ENCODE measurements around the gene E2F3. TPM values are rescaled to one million over a fixed set of nuclear protein-coding genes. Genes with fewer than 3 reads are reported as not detected.

The E2F3 gene
- total RNA-seq, 1 experiment from 2014 or later: 30.2 TPM

GRCh38 chr6:20468209-20468608, 66.5 kb downstream of the E2F3 start (continued):
- TF ChIP-seq PRDM15 (CRISPR knock-in tag; IDR thresholded peaks at IDR 0.05) (no peak), ZNF423 (CRISPR knock-in tag; IDR thresholded peaks at IDR 0.05) (no peak), ATF6 (CRISPR knock-in tag; IDR thresholded peaks at IDR 0.05) (no peak)

GRCh38 chr6:20472748-20473147, 71.1 kb downstream of the E2F3 start:
- Mint-ChIP-seq H3K4me1 (peaks cover 15% of the 10 kb centered on the region), H3K4me3 (no peak overlapping the region), H3K9me3 (no peaks in the 10 kb centered on the region), H3K27ac (no peak overlapping the region), H3K27me3 (ENCODE audit: low read depth) (no peaks in the 10 kb centered on the region), H3K36me3 (peaks cover 9% of the 10 kb centered on the region)
- CTCF ChIA-PET: interaction anchor here (0.7 kb wide), 1 partner anchor 270 kb away, joined by 3 read pairs; no protein-coding TSS in a partner anchor
- ATAC-seq (no peak), DNase-seq (ENCODE audit: low spot score) (no peak)
- no peak for TF ChIP-seq ZNF232 (CRISPR knock-in tag; IDR thresholded peaks at IDR 0.05)
- TF ChIP-seq MLX (CRISPR knock-in tag; IDR thresholded peaks at IDR 0.05): no peak
- no peak for TF ChIP-seq HMGA2 (CRISPR knock-in tag; IDR thresholded peaks at IDR 0.05)
- TF ChIP-seq AR (CRISPR knock-in tag; IDR thresholded peaks at IDR 0.05): no peak
- no peak for TF ChIP-seq ZNF396 (CRISPR knock-in tag; IDR thresholded peaks at IDR 0.05; ENCODE audit: borderline replicate concordance)
- TF ChIP-seq SMAD3 (CRISPR knock-in tag; IDR thresholded peaks at IDR 0.05; ENCODE audit: borderline replicate concordance): no peak
- no peak for TF ChIP-seq TEAD4 (CRISPR knock-in tag; IDR thresholded peaks at IDR 0.05)
- TF ChIP-seq ERG (CRISPR knock-in tag; IDR thresholded peaks at IDR 0.05): no peak
- TF ChIP-seq TCF7 (CRISPR knock-in tag; IDR thresholded peaks at IDR 0.05; ENCODE audit: low read depth): no peak
- TF ChIP-seq SP1 (CRISPR knock-in tag; conservative IDR thresholded peaks at IDR 0.05): no peak
- TF ChIP-seq IRF1 (CRISPR knock-in tag; IDR thresholded peaks at IDR 0.05): no peak
- POLR2A ChIA-PET: interaction anchor here (1.2 kb wide), 1 partner anchor 69 kb away, joined by 4 read pairs; no protein-coding TSS in a partner anchor

All from WTC11 (cell line).